Mucosa of descending colon (tissue), 3 donors: ENCODE results near the gene KASH5. TPM values are rescaled to one million over a fixed set of nuclear protein-coding genes. Genes with fewer than 3 reads are reported as not detected.

Experiments used
- ATAC-seq: fragments of 200-7000 bp; cut with Tn5 transposase; one replicate; pipeline ENCODE4 v1.9.1; 2020; ENCODE audit warnings: mild to moderate bottlenecking, moderate library complexity
- DNase-seq, 3 donors: peaks; one replicate each; pipeline ENCODE4 v3.0.0-alpha.2; 2020
- H3K36me3 ChIP-seq: fragments of 200-600 bp; one replicate; pipeline ENCODE4 v1.8.0; 2021; ENCODE audit warnings: low read depth, mild to moderate bottlenecking
- H3K4me1 ChIP-seq: fragments of 200-600 bp; one replicate; pipeline ENCODE4 v1.8.0; 2021; ENCODE audit warnings: low read depth, mild to moderate bottlenecking
- H3K4me3 ChIP-seq: fragments of 200-600 bp; one replicate; pipeline ENCODE4 v1.8.0; 2021; ENCODE audit warnings: mild to moderate bottlenecking
- H3K9me3 ChIP-seq: fragments of 200-600 bp; one replicate; pipeline ENCODE4 v1.8.0; 2021; ENCODE audit warnings: mild to moderate bottlenecking
- intact Hi-C, 2 donors: fragments of 100-400 bp; cut with DNase I in 1 of 2; cut with micrococcal nuclease in 1 of 2; formaldehyde crosslinking; loops; one replicate each; pipeline versions ENCODE4 v1.11.0 to v1.11.1; 2022; cut with DNase I, micrococcal nuclease
- total RNA-seq, 3 donors: library from RNA; stranded (reverse); fragmentation: NEBNext Ultra II Directional in 2 of 3; extraction: Animal tissue kit (Norgen Biotek cat#: 25700) in 2 of 3; gene quantifications; one replicate each; pipeline versions ENCODE4 v1.2.1 to v1.2.4, GENCODE V29; 2021 to 2023
- TF ChIP-seq, protein P1 (sequence below): fragments of 200-600 bp; IDR thresholded peaks from one replicate; pipeline ENCODE4 v1.8.0; 2022; ENCODE audit warnings: antibody characterized with exemption, mild to moderate bottlenecking
- donor health status: DM: no; HTN: no; CAD: no; lungs with moderate emphysema.
- donor health status: DM: no; HTN: no; CAD: no.
- donor health status: DM: no; HTN: yes; CAD: no.

The KASH5 gene
- total RNA-seq, 3 donors from 2014 or later: not detected

DNA sequence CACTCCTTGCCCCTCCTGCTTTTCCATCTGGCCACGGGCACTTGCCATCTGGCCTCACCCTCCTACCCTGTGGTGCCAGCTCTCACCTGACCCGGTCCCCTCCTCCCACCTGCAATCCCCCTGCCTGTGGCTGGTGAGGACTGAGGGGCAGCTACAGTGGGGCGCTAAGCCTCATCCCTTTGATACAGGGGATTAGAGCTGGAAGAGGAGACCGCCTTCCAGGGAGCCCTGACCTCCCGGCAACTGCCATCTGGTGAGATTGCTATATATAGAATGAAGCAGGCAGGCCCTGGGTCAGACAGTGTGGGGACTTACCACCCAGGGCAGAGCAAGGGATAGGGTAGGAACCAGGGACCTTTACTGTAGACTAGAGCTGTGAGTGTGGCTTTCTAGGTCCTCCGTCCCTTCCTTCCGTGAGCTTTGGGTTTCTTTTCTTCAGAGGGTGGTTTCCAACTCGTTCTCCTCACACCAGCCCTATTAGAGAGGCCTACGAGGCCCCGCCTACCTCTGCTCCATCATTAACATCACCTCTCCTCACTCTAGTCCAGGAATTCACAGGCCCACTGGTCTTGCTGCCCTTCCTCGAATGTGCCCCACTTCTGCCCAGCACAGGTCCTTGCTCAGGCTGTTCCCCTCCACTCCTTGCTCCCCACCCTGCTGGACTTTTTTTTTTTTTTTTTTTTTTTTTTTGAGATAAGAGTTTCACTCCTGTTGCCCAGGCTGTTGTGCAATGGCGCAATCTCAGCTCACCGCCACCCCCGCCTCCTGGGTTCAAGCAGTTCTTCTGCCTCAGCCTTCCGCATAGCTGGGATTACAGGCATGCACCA, 7.7 kb downstream of the KASH5 start:
- ATAC-seq (no peak), DNase-seq (no peak)
- TF ChIP-seq, protein P1, sequence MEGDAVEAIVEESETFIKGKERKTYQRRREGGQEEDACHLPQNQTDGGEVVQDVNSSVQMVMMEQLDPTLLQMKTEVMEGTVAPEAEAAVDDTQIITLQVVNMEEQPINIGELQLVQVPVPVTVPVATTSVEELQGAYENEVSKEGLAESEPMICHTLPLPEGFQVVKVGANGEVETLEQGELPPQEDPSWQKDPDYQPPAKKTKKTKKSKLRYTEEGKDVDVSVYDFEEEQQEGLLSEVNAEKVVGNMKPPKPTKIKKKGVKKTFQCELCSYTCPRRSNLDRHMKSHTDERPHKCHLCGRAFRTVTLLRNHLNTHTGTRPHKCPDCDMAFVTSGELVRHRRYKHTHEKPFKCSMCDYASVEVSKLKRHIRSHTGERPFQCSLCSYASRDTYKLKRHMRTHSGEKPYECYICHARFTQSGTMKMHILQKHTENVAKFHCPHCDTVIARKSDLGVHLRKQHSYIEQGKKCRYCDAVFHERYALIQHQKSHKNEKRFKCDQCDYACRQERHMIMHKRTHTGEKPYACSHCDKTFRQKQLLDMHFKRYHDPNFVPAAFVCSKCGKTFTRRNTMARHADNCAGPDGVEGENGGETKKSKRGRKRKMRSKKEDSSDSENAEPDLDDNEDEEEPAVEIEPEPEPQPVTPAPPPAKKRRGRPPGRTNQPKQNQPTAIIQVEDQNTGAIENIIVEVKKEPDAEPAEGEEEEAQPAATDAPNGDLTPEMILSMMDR: no peak
- H3K4me3 ChIP-seq: no peak overlapping the region
- intact Hi-C loops: loop anchor here in 1 of 2 donors (5.0 kb wide), 1 partner anchor 37 kb away; no protein-coding TSS in a partner anchor
- no peaks in the 10 kb centered on the region for H3K9me3 ChIP-seq
- H3K4me1 ChIP-seq: no peaks in the 10 kb centered on the region
- no peaks in the 10 kb centered on the region for H3K36me3 ChIP-seq

DNA sequence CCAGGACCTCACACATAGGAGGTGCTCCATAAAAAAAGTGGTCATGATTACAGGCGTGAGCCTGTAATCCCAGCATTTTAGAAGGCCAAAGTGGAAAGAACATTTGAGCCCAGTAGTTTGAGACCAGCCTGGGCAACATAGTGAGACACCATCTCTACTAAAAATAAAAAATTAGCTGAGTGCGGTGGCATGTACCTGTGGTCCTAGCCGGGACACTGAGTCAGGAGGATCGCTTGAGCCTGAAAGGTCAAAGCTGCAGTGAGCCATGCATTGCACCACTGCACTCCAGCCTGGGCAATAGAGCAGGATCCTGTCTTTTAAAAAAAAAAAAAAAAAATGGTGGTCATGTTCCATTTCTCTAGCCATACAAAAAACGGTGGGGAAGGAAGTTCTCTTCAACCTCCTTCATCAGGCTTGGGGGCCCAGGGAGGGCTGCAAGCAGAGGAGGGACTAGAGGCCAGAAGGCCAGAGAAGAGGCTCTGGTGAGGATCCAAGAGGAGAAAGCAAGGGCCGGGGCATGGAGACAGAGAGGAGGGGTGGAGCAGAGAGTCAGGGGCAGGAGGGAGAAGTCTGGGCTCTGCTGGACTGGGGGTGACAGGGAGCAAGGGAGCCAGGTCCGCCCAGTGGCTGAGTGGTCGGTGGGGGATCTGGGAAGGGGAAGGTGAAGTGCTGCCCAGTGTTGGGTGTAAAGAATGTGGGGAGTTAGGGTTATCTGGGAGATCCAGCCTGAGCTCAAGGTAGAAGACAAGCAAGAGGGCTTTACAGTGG, 8.9 kb downstream of the KASH5 start:
- H3K36me3 ChIP-seq: no peaks in the 10 kb centered on the region
- H3K4me3 ChIP-seq: no peak overlapping the region
- intact Hi-C loops: loop anchor here in 1 of 2 donors (5.0 kb wide), 1 partner anchor 35 kb away; no protein-coding TSS in a partner anchor
- ATAC-seq (no peak), DNase-seq (no peak)
- H3K4me1 ChIP-seq: no peaks in the 10 kb centered on the region
- TF ChIP-seq, protein P1: no peak
- no peaks in the 10 kb centered on the region for H3K9me3 ChIP-seq

DNA sequence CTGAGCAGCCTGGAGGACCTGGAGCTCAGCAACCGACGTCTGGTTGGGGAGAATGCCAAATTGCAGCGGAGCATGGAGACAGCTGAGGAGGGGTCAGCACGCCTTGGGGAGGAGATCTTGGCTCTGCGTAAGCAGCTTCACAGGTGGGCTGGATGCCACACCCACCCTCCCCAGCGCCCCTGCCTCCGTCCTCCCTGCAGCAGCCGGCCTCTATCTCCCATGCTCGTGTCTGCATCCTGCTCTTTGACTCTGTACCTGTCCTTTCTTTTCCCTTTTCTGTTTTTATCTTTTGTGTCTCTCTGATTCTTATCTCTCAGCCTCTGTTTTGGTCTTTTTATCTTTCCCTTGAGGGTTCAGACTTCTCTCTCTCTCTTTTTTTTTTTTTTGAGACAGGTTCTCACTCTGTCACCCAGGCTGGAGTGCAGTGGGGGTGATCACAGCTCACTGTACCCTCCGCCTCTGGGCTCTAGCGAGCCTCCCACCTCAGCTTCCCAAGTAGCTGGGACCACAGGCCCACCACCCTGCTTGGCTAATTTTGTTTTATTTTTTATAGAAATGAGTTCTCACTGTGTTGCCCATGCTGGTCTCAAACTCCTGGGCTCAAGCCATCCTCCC, 10.1 kb downstream of the KASH5 start:
- Histone ChIP-seq H3K36me3 (no peaks in the 10 kb centered on the region), H3K4me1 (no peaks in the 10 kb centered on the region), H3K9me3 (no peaks in the 10 kb centered on the region), H3K4me3 (no peak overlapping the region)
- ATAC-seq (no peak), DNase-seq (peak in 1 of 3 donors; percentile 4)
- TF ChIP-seq, protein P1: no peak
- intact Hi-C loops: loop anchor here in 1 of 2 donors (5.0 kb wide), 1 partner anchor 34 kb away; no protein-coding TSS in a partner anchor

DNA sequence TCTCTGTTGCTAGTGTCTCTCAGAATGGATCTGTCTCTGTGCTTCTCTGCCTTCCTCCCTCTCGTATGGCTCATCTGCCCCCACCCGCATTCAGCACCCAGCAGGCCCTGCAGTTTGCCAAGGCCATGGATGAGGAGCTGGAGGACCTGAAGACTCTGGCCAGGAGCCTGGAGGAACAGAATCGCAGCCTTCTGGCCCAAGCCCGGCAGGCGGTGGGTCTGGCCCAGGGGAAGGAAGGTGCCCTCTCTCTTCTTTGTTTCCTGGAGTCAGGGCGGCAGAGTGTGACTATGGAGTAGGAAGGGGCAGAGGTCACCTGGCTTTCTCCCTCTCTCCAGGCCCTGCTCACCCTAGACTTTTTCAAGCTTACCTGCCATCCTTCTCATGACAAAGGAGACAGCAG, 10.9 kb downstream of the KASH5 start:
- ATAC-seq: no peak
- intact Hi-C loops: loop anchor here in 1 of 2 donors (5.0 kb wide), 1 partner anchor 33 kb away; no protein-coding TSS in a partner anchor
- Histone ChIP-seq H3K9me3 (no peaks in the 10 kb centered on the region), H3K4me3 (no peak overlapping the region), H3K4me1 (no peaks in the 10 kb centered on the region), H3K36me3 (no peaks in the 10 kb centered on the region)
- peak in 1 of 3 donors; percentile 22 for DNase-seq
- TF ChIP-seq, protein P1: no peak

DNA sequence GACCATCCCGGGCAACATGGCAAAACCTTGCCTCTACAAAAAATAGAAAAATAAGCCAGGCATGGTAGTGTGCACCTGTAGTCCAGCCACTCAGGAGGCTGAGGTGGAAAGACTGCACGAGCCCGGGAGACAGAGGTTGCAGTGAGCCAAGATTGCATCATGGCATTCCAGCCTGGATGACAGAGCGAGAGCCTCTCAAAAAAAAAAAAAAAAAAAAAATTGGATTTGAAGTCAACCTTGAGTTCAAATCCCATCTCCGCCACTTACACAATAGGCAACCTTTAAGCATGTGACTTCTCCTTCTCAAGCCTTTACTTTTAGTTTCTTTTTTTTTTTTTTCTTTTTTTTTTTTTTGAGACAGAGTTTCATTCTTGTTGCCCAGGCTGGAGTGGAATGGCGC, 12.0 kb downstream of the KASH5 start:
- Histone ChIP-seq H3K36me3 (no peaks in the 10 kb centered on the region), H3K9me3 (no peaks in the 10 kb centered on the region), H3K4me3 (no peak overlapping the region), H3K4me1 (no peaks in the 10 kb centered on the region)
- ATAC-seq (no peak), DNase-seq (no peak)
- intact Hi-C loops: no loop called here
- TF ChIP-seq, protein P1: no peak
